CD8-positive, alpha-beta memory T cell (primary cell): ENCODE measurements around the gene ETS1. TPM values are rescaled to one million over a fixed set of nuclear protein-coding genes. Genes with fewer than 3 reads are reported as not detected.
"Not testable (repeated sequence)": the region's sequence is repeated elsewhere in the genome, so short reads cannot be mapped to it uniquely, and the experiment has no call there.

Source experiments
- CTCF ChIA-PET: fragments of 350-600 bp; sonication (Branson Sonifier 250); formaldehyde crosslinking; loops from one replicate; lab custom pipeline; 2021; ENCODE audit warnings: antibody characterized with exemption; lab: Charles Lee
- POLR2A ChIA-PET: fragments of 350-600 bp; sonication (Branson Sonifier 250); formaldehyde crosslinking; loops from one replicate; lab custom pipeline; 2021; ENCODE audit warnings: antibody characterized with exemption; lab: Charles Lee
- DNase-seq, 5 donors: peaks; one replicate each; pipeline versions ENCODE4 v3.0.0 to v3.0.0-alpha.2; 2020 to 2022; ENCODE audit warnings: mixed read lengths in 1 of 5
- H3K27ac ChIP-seq: one replicate; pipeline ENCODE4 v1.7.0; 2013; ENCODE audit warnings: low read depth, mild to moderate bottlenecking, low read length, moderate library complexity
- H3K27me3 ChIP-seq: 2 replicates; pipeline ENCODE4 v1.7.0; 2013; ENCODE audit warnings: low read length, mild to moderate bottlenecking; ENCODE audit not compliant: insufficient read depth, poor library complexity, severe bottlenecking
- H3K36me3 ChIP-seq: 2 replicates; pipeline ENCODE4 v1.7.0; 2013; ENCODE audit warnings: mild to moderate bottlenecking, low read length, moderate library complexity; ENCODE audit not compliant: insufficient read depth
- H3K4me1 ChIP-seq: 2 replicates; pipeline ENCODE4 v1.7.0; 2013; ENCODE audit warnings: mild to moderate bottlenecking, low read length, moderate library complexity; ENCODE audit not compliant: insufficient read depth
- H3K4me3 ChIP-seq: 2 replicates; pipeline ENCODE4 v1.7.0; 2013; ENCODE audit warnings: mild to moderate bottlenecking, low read length
- H3K9me3 ChIP-seq: 2 replicates; pipeline ENCODE4 v1.7.0; 2013; ENCODE audit warnings: mild to moderate bottlenecking, low read length
- H3K27ac Mint-ChIP-seq, 8 donors: one replicate each; pipeline ENCODE4 v1.8.0; 2020 to 2021; ENCODE audit warnings: mixed read lengths in 8 of 8, mild to moderate bottlenecking in 6 of 8, inconsistent platforms in 3 of 8, moderate library complexity in 3 of 8
- H3K27me3 Mint-ChIP-seq, 2 donors: one replicate each; pipeline ENCODE4 v1.8.0; 2020 to 2021; ENCODE audit warnings: mixed read lengths in 2 of 2, mild to moderate bottlenecking in 1 of 2, moderate library complexity in 1 of 2
- H3K36me3 Mint-ChIP-seq, 3 donors: one replicate each; pipeline ENCODE4 v1.8.0; 2020 to 2021; ENCODE audit warnings: mixed read lengths in 3 of 3, inconsistent platforms in 1 of 3, mild to moderate bottlenecking in 1 of 3
- H3K4me1 Mint-ChIP-seq, 3 donors: one replicate each; pipeline ENCODE4 v1.8.0; 2020 to 2021; ENCODE audit warnings: mixed read lengths in 3 of 3, inconsistent platforms in 1 of 3, mild to moderate bottlenecking in 1 of 3
- H3K4me3 Mint-ChIP-seq, 7 donors: one replicate each; pipeline ENCODE4 v1.8.0; 2020 to 2021; ENCODE audit warnings: mixed read lengths in 7 of 7, mild to moderate bottlenecking in 6 of 7, moderate library complexity in 4 of 7, inconsistent platforms in 2 of 7
- H3K9me3 Mint-ChIP-seq, 5 donors: one replicate each; pipeline ENCODE4 v1.8.0; 2020 to 2022; ENCODE audit warnings: mixed read lengths in 5 of 5, mild to moderate bottlenecking in 3 of 5, moderate library complexity in 2 of 5, inconsistent platforms in 1 of 5
- polyA plus RNA-seq: library from polyadenylated mRNA; unstranded; fragments of 300-500 nt; fragmentation: Illumina TruSeq; gene quantifications from one replicate; pipeline ENCODE4 v1.2.3, GENCODE V29; 2021
- total RNA-seq, 2 experiments: library from RNA; stranded (reverse); gene quantifications; one replicate each; pipeline ENCODE4 v1.2.3, GENCODE V29; 2021

ETS1 gene
- total and polyA plus RNA-seq, 3 experiments from 2014 or later: 386 to 411 (median 405) TPM

GRCh38 chr11:128451652-128452470 is 135.5 kb downstream of the ETS1 start:
- Mint-ChIP-seq H3K4me3 (no peak overlapping the region), H3K27ac (peak overlapping the region in 5 of 8 donors; percentile 38 to 88 (median 67)), H3K9me3 (no peaks in the 10 kb centered on the region), H3K27me3 (peaks cover 0 to 5% of the 10 kb centered on the region in 2 donors), H3K4me1 (peaks cover 45 to 71% (median 70%) of the 10 kb centered on the region in 3 donors), H3K36me3 (peaks cover 8 to 27% (median 10%) of the 10 kb centered on the region in 3 donors)
- ChIA-PET POLR2A (interaction anchor here (1.2 to 1.3 kb wide), 2 partner anchors 30 to 161 kb away, joined by 3 to 4 read pairs; no protein-coding TSS in a partner anchor), CTCF (interaction anchor here (1.5 kb wide), 1 partner anchor 129 kb away, joined by 3 read pairs; no protein-coding TSS in a partner anchor)
- H3K27ac ChIP-seq: no peak overlapping the region
- peaks cover 13% of the 10 kb centered on the region for H3K36me3 ChIP-seq
- H3K4me1 ChIP-seq: peaks cover 23% of the 10 kb centered on the region
- no peaks in the 10 kb centered on the region for H3K9me3 ChIP-seq
- no peak for DNase-seq
- H3K4me3 ChIP-seq: no peak overlapping the region
- H3K27me3 ChIP-seq: no peaks in the 10 kb centered on the region

DNA sequence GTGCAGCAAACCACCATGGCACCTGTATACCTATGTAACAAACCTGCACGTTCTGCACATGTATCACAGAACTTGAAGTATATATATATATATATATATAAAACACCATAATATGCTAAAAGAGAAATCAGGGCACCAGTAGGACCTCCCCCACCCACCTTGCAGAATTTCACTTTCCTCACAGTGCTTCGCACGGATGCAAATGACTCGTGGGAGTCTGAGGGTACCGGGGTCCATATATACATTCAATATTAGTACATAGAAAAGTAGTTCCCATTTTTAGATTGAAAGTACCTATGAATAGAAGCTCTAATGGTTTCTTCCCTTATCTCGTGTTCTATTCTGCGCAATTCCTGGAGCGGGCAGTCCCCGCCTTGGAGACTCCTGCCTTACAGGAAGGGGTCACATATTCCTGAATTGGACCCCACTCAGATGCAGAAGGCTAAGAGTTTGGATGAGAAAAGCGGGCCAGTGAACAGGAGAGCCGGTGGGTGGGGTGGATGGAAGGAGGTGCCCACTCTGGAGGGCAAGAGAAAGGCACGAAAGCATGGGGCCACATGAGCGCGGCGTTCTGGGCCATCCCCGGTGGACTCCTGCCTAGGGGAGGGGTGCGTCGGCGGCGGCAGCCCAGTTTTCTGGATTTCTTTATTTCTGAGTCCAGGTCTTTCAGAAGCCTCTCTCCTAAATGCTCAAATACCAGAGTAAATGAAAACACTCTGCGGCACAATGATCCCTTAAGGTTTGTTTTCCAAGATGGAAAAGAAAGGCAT is 136.3 kb downstream of the ETS1 start:
- Mint-ChIP-seq H3K4me1 (peaks cover 47 to 68% (median 67%) of the 10 kb centered on the region in 3 donors), H3K36me3 (peaks cover 6 to 19% (median 10%) of the 10 kb centered on the region in 3 donors), H3K4me3 (no peak overlapping the region), H3K9me3 (no peaks in the 10 kb centered on the region), H3K27me3 (peaks cover 0 to 5% of the 10 kb centered on the region in 2 donors), H3K27ac (peak overlapping the region in 2 of 8 donors; percentile 39 to 52)
- Histone ChIP-seq H3K27ac (no peak overlapping the region), H3K9me3 (no peaks in the 10 kb centered on the region), H3K36me3 (peaks cover 5% of the 10 kb centered on the region), H3K4me1 (peaks cover 23% of the 10 kb centered on the region), H3K27me3 (no peaks in the 10 kb centered on the region), H3K4me3 (no peak overlapping the region)
- CTCF ChIA-PET: no interaction called here
- POLR2A ChIA-PET: interaction anchor here (0.7 kb wide), 1 partner anchor 120 kb away, joined by 3 read pairs; no protein-coding TSS in a partner anchor
- DNase-seq: no peak

GRCh38 chr11:128450425-128450824 is 136.9 kb downstream of the ETS1 start:
- H3K4me3 Mint-ChIP-seq, H3K9me3 Mint-ChIP-seq, H3K27ac ChIP-seq, DNase-seq, H3K4me3 ChIP-seq, H3K27me3 Mint-ChIP-seq, CTCF ChIA-PET, H3K27me3 ChIP-seq, H3K9me3 ChIP-seq, H3K36me3 ChIP-seq, H3K27ac Mint-ChIP-seq: not testable (repeated sequence)
- Mint-ChIP-seq H3K4me1 (peaks cover 44 to 68% (median 63%) of the 10 kb centered on the region in 3 donors), H3K36me3 (peaks cover 2 to 12% (median 8%) of the 10 kb centered on the region in 3 donors)
- POLR2A ChIA-PET: interaction anchor here (0.7 kb wide), 1 partner anchor 119 kb away, joined by 3 read pairs; no protein-coding TSS in a partner anchor
- peaks cover 23% of the 10 kb centered on the region for H3K4me1 ChIP-seq

DNA sequence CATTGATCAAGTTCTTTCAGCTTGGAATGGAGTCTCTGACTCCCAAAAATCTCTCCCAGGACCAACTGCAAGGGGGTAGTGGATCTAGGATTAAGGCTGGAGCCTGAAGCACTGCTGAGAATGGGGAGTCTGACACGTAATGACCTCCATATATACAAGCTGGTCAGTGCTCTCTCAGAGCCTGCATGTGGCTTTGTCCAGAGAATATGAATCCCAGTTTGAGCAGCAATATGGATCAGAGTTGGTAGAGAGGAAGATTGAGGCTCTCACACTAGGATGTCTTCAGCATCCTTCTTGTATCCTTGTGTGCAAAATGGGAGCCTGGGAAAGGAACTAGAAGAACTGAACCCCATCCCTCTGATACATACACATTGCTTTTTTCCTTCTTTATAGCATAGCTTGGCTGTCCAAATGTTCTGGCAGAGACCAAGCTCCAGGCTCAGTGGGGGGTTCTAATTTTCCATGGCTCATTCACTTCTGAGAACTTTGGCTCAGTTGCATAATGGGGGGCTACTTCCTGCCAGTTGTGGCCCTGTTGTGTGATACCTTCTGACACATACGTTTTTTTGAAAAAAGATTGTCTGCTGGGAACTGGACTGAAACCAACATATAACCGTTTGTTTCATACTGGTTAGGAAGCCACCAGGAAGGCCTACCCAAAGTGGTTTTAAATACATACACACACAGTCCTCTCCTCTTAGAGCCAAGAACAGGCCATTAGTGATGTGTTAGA is 138.2 kb downstream of the ETS1 start:
- Mint-ChIP-seq H3K4me1 (peaks cover 35 to 58% (median 54%) of the 10 kb centered on the region in 3 donors), H3K36me3 (peaks cover under 1 to 12% (median 8%) of the 10 kb centered on the region in 3 donors), H3K9me3 (peaks cover 0 to 6% (median 0%) of the 10 kb centered on the region in 5 donors), H3K27me3 (peaks cover 0 to 5% of the 10 kb centered on the region in 2 donors), H3K4me3 (no peak overlapping the region), H3K27ac (peak overlapping the region in 5 of 8 donors; percentile 8 to 56 (median 30))
- no peaks in the 10 kb centered on the region for H3K36me3 ChIP-seq
- ChIA-PET POLR2A (interaction anchor here (0.9 kb wide), 1 partner anchor 57 kb away, joined by 3 read pairs; no protein-coding TSS in a partner anchor), CTCF (interaction anchor here (1.2 to 1.5 kb wide), 2 partner anchors 28 to 126 kb away, joined by 3 read pairs; no protein-coding TSS in a partner anchor)
- peak in 1 of 5 donors; percentile 26 for DNase-seq
- H3K27ac ChIP-seq: no peak overlapping the region
- H3K9me3 ChIP-seq: no peaks in the 10 kb centered on the region
- H3K27me3 ChIP-seq: no peaks in the 10 kb centered on the region
- no peak overlapping the region for H3K4me3 ChIP-seq
- H3K4me1 ChIP-seq: peaks cover 10% of the 10 kb centered on the region

- H3K9me3 ChIP-seq: no peaks in the 10 kb centered on the region
- no peaks in the 10 kb centered on the region for H3K36me3 ChIP-seq
- Mint-ChIP-seq H3K27ac (peak overlapping the region in 2 of 8 donors; percentile 21 to 33), H3K4me3 (no peak overlapping the region), H3K27me3 (peaks cover 0 to 5% of the 10 kb centered on the region in 2 donors), H3K4me1 (peaks cover 27 to 50% (median 46%) of the 10 kb centered on the region in 3 donors), H3K36me3 (peaks cover 0 to 12% (median 8%) of the 10 kb centered on the region in 3 donors), H3K9me3 (peaks cover 0 to 6% (median 0%) of the 10 kb centered on the region in 5 donors)
- no peaks in the 10 kb centered on the region for H3K27me3 ChIP-seq
- peak in 1 of 5 donors; percentile 26 for DNase-seq
- peaks cover 2% of the 10 kb centered on the region for H3K4me1 ChIP-seq
- no peak overlapping the region for H3K27ac ChIP-seq
- H3K4me3 ChIP-seq: no peak overlapping the region
- ChIA-PET CTCF (interaction anchor here (1.2 to 1.5 kb wide), 2 partner anchors 29 to 125 kb away, joined by 3 read pairs; no protein-coding TSS in a partner anchor), POLR2A (interaction anchor here (0.6 kb wide), 1 partner anchor 43 kb away, joined by 3 read pairs; no protein-coding TSS in a partner anchor)
These were observed 139.0 kb downstream of the ETS1 start for GRCh38 chr11:128448200-128448886.

DNA sequence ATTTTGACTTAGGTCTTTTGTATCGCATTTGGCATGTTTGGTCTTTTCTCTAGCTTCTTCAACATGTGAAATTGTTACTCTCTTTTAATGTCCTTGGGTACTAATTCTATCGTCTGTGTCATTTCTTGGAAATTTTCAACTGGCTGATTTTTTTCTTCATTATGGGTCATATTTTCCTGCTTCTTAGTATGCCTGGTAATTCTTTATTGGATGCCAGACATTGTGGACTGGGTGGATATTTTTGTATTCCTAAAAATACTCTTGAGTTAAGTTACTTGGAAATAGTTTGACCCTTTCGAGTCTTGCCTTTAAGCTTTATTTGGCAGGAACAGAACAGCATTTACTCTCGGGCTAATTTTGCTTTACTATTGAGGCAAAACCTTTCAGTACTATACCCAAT is 140.1 kb downstream of the ETS1 start:
- peaks cover 0 to 6% (median 2%) of the 10 kb centered on the region in 5 donors for H3K9me3 Mint-ChIP-seq
- CTCF ChIA-PET: no interaction called here
- Histone ChIP-seq H3K27me3 (no peaks in the 10 kb centered on the region), H3K4me3 (no peak overlapping the region), H3K9me3 (no peaks in the 10 kb centered on the region), H3K36me3 (no peaks in the 10 kb centered on the region), H3K27ac (no peak overlapping the region), H3K4me1 (no peaks in the 10 kb centered on the region)
- H3K36me3 Mint-ChIP-seq: peaks cover 0 to 12% (median 8%) of the 10 kb centered on the region in 3 donors
- H3K4me3 Mint-ChIP-seq: no peak overlapping the region
- H3K27me3 Mint-ChIP-seq: peaks cover 0 to 5% of the 10 kb centered on the region in 2 donors
- H3K4me1 Mint-ChIP-seq: peaks cover 23 to 47% (median 41%) of the 10 kb centered on the region in 3 donors
- POLR2A ChIA-PET: no interaction called here
- peak overlapping the region in 1 of 8 donors; percentile 53 for H3K27ac Mint-ChIP-seq
- DNase-seq: no peak

- H3K4me3 Mint-ChIP-seq, H3K27me3 Mint-ChIP-seq, H3K27ac ChIP-seq, DNase-seq, H3K36me3 ChIP-seq, CTCF ChIA-PET, H3K4me1 ChIP-seq, H3K27me3 ChIP-seq, H3K4me3 ChIP-seq, POLR2A ChIA-PET, H3K9me3 ChIP-seq, H3K9me3 Mint-ChIP-seq: not testable (repeated sequence)
- Mint-ChIP-seq H3K27ac (peak overlapping the region in 1 of 8 donors; percentile 6), H3K4me1 (peaks cover 21 to 47% (median 38%) of the 10 kb centered on the region in 3 donors), H3K36me3 (peaks cover 0 to 19% (median 7%) of the 10 kb centered on the region in 3 donors)
These were observed 141.4 kb downstream of the ETS1 start for GRCh38 chr11:128445921-128446320.
